Stimulated activated naive CD8-positive, alpha-beta T cell treated with anti-CD3 and anti-CD28 coated beads, Interleukin-15, Interleukin-2, amounts not matched to agents 100 ng/mL and 50 ng/mL, for 24 hours (primary cell): ENCODE results near the gene REXO4.
"Not testable (repeated sequence)": the region's sequence is repeated elsewhere in the genome, so short reads cannot be mapped to it uniquely, and the experiment has no call there.

Source experiments
- H3K27ac Mint-ChIP-seq: one replicate; pipeline ENCODE4 v1.8.0; 2021; ENCODE audit warnings: mild to moderate bottlenecking, mixed read lengths
- H3K27me3 Mint-ChIP-seq: one replicate; pipeline ENCODE4 v1.8.0; 2021; ENCODE audit warnings: mixed read lengths
- H3K36me3 Mint-ChIP-seq: one replicate; pipeline ENCODE4 v1.8.0; 2021; ENCODE audit warnings: low read depth, mixed read lengths
- H3K4me1 Mint-ChIP-seq: one replicate; pipeline ENCODE4 v1.8.0; 2021; ENCODE audit warnings: low read depth, mixed read lengths
- H3K4me3 Mint-ChIP-seq: one replicate; pipeline ENCODE4 v1.8.0; 2021; ENCODE audit warnings: mild to moderate bottlenecking, mixed read lengths
- H3K9me3 Mint-ChIP-seq: one replicate; pipeline ENCODE4 v1.8.0; 2021; ENCODE audit warnings: mixed read lengths

REXO4 gene

DNA sequence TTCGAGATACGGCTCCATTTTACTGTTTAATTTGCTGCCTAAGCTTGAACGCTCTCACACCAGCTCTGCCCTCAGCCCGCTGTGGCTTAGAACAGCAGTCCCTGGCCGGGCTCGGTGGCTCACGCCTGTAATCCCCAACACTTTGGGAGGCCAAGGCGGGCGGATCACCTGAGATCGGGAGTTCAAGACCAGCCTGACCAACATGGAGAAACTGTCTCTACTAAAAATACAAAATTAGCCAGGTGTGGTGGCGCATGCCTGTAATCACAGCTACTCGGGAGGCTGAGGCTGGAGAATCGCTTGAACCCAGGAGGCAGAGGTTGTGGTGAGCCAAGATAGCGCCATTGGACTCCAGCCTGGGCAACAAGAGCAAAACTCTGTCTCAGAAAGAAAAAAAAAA lies 40.5 kb downstream of the REXO4 start:
- H3K27ac Mint-ChIP-seq: not testable (repeated sequence)

GRCh38 chr9:133375724-133376654 lies 41.8 kb downstream of the REXO4 start, which contains the start of the genes STKLD1 and SURF4:
Gene STKLD1, plus strand, starts transcription at chr9:133376366. Its CDS starts 108 bp downstream, at chr9:133376474.
Gene SURF4, minus strand, starts transcription at chr9:133376060. Its CDS starts 91 bp downstream, at chr9:133375969.
- no peaks in the 10 kb centered on the region for H3K27me3 Mint-ChIP-seq
- peak within 1 kb of the TSS; percentile 99 for H3K4me3 Mint-ChIP-seq
- H3K36me3 Mint-ChIP-seq: peaks cover 37% of the 10 kb centered on the region
- H3K4me1 Mint-ChIP-seq: peaks cover 38% of the 10 kb centered on the region
- peak within 1 kb of the TSS; percentile 96 for H3K27ac Mint-ChIP-seq
- no peaks in the 10 kb centered on the region for H3K9me3 Mint-ChIP-seq

More for the DNA sequence above, 40.5 kb downstream of the REXO4 start:
- H3K4me3 Mint-ChIP-seq: peak overlapping the region; percentile 54
- H3K27me3 Mint-ChIP-seq, H3K9me3 Mint-ChIP-seq: not testable (repeated sequence)
- peaks cover 25% of the 10 kb centered on the region for H3K36me3 Mint-ChIP-seq
- peaks cover 25% of the 10 kb centered on the region for H3K4me1 Mint-ChIP-seq

DNA sequence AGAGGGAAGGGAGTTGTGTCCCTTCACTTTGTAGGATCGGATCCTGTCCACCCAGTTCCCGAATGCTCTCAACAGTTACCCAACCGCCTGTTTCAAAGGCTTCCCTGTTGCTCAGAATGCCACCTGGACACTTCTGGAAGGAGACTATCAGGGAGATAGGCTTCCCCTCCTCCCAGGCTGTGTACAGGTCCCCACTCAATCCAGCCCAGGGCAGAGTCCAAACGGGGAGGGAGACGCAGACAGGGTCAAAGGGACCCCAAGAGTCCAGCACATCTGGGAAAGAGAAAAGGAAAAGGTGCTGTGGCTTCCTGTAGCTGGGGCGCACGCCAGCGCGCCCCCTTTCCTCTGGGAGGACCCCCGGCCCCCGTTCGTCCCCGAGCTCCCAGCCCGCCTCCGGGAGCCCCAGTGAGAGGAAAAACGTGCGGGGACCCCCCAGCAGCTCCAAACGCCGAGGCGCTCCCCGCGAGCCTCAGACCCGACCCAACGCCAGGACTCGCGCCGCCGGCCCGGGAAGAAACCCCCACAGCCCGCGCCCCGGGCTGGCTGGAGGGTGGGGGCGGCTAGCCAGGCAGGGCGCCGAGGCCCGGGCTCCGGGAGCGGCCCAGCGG lies 42.6 kb downstream of the REXO4 start:
- Mint-ChIP-seq H3K9me3 (no peaks in the 10 kb centered on the region), H3K27ac (peak overlapping the region; percentile 96), H3K4me1 (peaks cover 46% of the 10 kb centered on the region), H3K4me3 (peak overlapping the region; percentile 99), H3K27me3 (no peaks in the 10 kb centered on the region), H3K36me3 (peaks cover 45% of the 10 kb centered on the region)

GRCh38 chr9:133374612-133375115 lies 43.1 kb downstream of the REXO4 start:
- peaks cover 51% of the 10 kb centered on the region for H3K4me1 Mint-ChIP-seq
- peak overlapping the region; percentile 96 for H3K27ac Mint-ChIP-seq
- H3K9me3 Mint-ChIP-seq: no peaks in the 10 kb centered on the region
- H3K36me3 Mint-ChIP-seq: peaks cover 50% of the 10 kb centered on the region
- H3K4me3 Mint-ChIP-seq: peak overlapping the region; percentile 99
- H3K27me3 Mint-ChIP-seq: no peaks in the 10 kb centered on the region

DNA sequence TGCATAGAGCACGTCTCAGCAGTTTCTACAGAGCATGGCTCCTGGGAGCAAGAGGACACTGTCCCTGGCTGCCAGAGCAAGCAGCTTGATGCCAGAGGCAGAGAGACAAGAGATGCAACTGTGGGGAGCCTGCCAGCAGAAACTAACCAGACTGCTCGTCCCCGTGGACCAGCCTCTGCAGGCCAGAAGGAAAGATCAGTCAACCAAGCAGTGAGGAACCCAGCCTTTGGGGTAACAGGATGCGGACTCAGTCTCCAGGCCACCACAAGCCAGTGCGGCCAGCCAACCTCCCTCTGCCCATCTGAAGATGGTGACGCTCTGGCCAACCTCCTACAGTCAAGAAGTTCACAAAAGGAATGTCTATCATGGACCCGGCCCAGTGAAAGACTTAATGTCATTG lies 45.7 kb downstream of the REXO4 start:
- Mint-ChIP-seq H3K36me3 (peaks cover 66% of the 10 kb centered on the region), H3K4me1 (peaks cover 68% of the 10 kb centered on the region), H3K9me3 (no peaks in the 10 kb centered on the region), H3K4me3 (peak overlapping the region; percentile 99), H3K27me3 (no peaks in the 10 kb centered on the region), H3K27ac (peak overlapping the region; percentile 96)

DNA sequence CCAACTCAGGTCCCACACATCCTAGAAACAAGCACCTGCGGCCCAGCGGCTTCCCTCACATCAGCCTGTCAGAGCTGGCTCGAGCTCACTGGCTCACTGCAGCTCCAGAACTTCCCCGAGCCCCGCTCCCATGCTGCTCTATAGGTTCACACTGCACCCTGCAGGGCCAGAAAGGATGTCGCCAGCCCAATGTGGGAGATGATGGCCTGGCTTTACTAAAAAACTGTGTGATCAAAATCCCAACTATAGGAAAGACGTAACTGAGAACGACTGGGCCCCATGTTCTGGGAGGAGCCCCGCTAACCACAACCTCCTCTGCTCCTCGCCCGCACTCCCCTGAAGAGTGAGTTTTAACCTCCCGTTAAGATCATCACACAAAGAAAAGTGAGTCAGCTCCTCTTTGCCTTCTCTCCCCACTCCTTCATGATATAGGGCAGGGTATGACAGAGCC lies 46.5 kb downstream of the REXO4 start:
- H3K9me3 Mint-ChIP-seq: no peaks in the 10 kb centered on the region
- peak overlapping the region; percentile 99 for H3K4me3 Mint-ChIP-seq
- H3K36me3 Mint-ChIP-seq: peaks cover 75% of the 10 kb centered on the region

DNA sequence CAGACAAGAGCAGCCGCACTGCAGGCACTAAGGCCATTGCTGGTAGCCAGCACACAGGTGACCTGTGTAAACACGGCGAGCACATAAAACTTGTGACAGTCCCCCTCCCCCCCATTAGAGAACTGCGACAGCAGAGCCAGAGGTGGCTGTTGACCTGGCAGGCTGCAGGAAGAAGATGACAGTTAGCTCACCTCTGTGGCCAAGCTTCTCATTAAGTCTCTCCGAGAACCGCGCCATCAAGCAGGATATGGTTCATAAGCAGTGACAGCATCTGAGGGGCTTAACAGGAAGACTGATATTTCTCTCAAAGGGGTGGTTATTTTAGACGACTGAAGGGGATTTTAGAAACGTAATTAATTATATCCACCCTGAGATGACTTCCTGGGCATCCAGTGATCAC lies 47.1 kb downstream of the REXO4 start:
- Mint-ChIP-seq H3K27ac (peak overlapping the region; percentile 96), H3K4me1 (peaks cover 68% of the 10 kb centered on the region), H3K27me3 (no peaks in the 10 kb centered on the region), H3K36me3 (peaks cover 81% of the 10 kb centered on the region), H3K9me3 (no peaks in the 10 kb centered on the region), H3K4me3 (peak overlapping the region; percentile 99)

More for the DNA sequence above, 46.5 kb downstream of the REXO4 start:
- Mint-ChIP-seq H3K27me3 (no peaks in the 10 kb centered on the region), H3K4me1 (peaks cover 68% of the 10 kb centered on the region), H3K27ac (peak overlapping the region; percentile 96)

DNA sequence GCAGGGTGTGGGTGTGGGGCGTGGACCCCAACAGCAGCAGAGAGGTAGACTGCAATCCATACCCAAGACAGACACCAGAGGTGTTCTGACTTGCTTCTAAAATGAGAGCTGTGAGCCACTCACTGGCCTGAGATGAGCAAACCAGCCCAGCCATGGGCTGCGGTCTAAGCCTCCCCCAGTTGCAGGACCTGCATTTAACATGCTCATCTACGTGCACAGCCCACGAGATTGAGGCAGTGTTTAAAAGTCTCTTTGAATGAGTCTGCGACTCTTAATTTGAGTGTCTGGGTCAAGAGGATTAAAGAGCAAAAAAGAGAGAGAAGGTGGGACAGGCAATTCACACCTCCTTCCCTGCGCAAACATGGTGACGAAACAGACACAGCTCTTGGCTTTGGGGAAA lies 47.9 kb downstream of the REXO4 start:
- Mint-ChIP-seq H3K9me3 (no peaks in the 10 kb centered on the region), H3K4me3 (peak overlapping the region; percentile 99), H3K36me3 (peaks cover 86% of the 10 kb centered on the region), H3K27me3 (no peaks in the 10 kb centered on the region), H3K27ac (peak overlapping the region; percentile 96), H3K4me1 (peaks cover 66% of the 10 kb centered on the region)

GRCh38 chr9:133369422-133369821 lies 48.4 kb downstream of the REXO4 start:
- Mint-ChIP-seq H3K27me3 (no peaks in the 10 kb centered on the region), H3K9me3 (no peaks in the 10 kb centered on the region), H3K4me1 (peaks cover 61% of the 10 kb centered on the region), H3K36me3 (peaks cover 82% of the 10 kb centered on the region), H3K27ac (peak overlapping the region; percentile 96), H3K4me3 (peak overlapping the region; percentile 99)

- H3K9me3 Mint-ChIP-seq: no peaks in the 10 kb centered on the region
- H3K4me1 Mint-ChIP-seq: peaks cover 53% of the 10 kb centered on the region
- H3K4me3 Mint-ChIP-seq: peak overlapping the region; percentile 55
- peak overlapping the region; percentile 96 for H3K27ac Mint-ChIP-seq
- peaks cover 84% of the 10 kb centered on the region for H3K36me3 Mint-ChIP-seq
- H3K27me3 Mint-ChIP-seq: no peaks in the 10 kb centered on the region
Observed at GRCh38 chr9:133368249-133368881, 49.4 kb downstream of the REXO4 start.

- no peak overlapping the region for H3K27ac Mint-ChIP-seq
- H3K4me3 Mint-ChIP-seq: peak overlapping the region; percentile 55
Observed at GRCh38 chr9:133367778-133368177, 50.0 kb downstream of the REXO4 start.

GRCh38 chr9:133367221-133367620 lies 50.6 kb downstream of the REXO4 start:
- H3K9me3 Mint-ChIP-seq: no peaks in the 10 kb centered on the region
- H3K36me3 Mint-ChIP-seq: peaks cover 84% of the 10 kb centered on the region
- peaks cover 42% of the 10 kb centered on the region for H3K4me1 Mint-ChIP-seq
- H3K4me3 Mint-ChIP-seq: no peak overlapping the region
- H3K27me3 Mint-ChIP-seq: no peaks in the 10 kb centered on the region
- H3K27ac Mint-ChIP-seq: no peak overlapping the region

More at GRCh38 chr9:133367778-133368177, 50.0 kb downstream of the REXO4 start:
- peaks cover 48% of the 10 kb centered on the region for H3K4me1 Mint-ChIP-seq
- no peaks in the 10 kb centered on the region for H3K9me3 Mint-ChIP-seq
- no peaks in the 10 kb centered on the region for H3K27me3 Mint-ChIP-seq
- peaks cover 85% of the 10 kb centered on the region for H3K36me3 Mint-ChIP-seq

DNA sequence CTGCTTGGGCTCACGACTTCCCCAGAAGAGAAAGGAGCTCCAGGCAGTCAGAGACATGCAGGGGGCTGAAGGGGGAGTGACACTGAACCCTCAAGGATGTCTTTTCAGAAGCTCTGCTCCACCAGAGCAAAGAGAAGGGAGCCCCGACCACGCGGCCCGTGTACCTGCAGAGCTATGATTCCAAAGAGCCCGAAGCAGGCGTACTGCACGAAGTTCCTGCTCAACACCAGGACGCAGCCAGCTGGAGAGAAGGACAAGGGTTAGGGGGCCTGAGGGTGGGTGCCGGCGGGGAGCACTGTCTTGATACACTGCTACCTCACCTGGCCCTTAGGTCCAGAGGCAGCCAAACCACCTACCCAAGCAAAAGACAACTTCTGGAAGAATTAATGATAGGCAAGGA lies 51.4 kb downstream of the REXO4 start:
- H3K27me3 Mint-ChIP-seq: no peaks in the 10 kb centered on the region
- peaks cover 85% of the 10 kb centered on the region for H3K36me3 Mint-ChIP-seq
- H3K27ac Mint-ChIP-seq: no peak overlapping the region
- H3K9me3 Mint-ChIP-seq: no peaks in the 10 kb centered on the region
- peaks cover 38% of the 10 kb centered on the region for H3K4me1 Mint-ChIP-seq
- no peak overlapping the region for H3K4me3 Mint-ChIP-seq

DNA sequence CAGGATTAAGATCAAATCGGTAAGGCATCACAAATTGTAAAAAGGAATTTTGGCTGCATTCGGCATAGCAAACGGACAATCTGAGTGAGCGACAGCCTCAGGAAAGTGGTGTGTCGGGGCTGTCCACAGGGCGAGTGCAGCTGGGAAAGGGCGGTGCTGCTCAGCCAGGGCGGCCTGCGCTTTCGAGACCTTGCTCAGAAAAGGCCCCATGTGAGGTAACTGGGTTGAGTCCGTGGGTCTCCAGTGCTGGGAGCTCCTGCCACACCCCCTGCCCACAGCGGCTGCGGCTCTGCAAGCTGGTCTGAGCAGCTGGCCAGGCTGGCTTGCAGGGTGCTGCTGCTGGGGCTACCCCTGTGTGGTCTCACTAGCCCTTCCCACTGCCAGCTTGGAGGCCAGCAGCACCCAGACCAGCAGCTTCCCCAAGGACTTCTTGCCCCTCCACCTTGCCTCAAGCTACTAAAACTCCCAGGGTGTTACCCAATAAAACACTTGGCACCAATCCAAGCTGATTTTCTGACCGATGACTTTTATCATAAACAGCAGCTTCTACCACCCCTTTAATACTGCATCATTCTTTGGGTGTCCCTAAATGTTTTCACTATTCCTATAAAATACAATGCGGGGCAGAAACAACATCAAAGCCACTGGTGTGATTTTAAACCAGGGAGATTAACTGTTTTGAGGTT lies 55.3 kb downstream of the REXO4 start:
- Mint-ChIP-seq H3K27ac (peak overlapping the region; percentile 81), H3K9me3 (no peaks in the 10 kb centered on the region), H3K36me3 (peaks cover 69% of the 10 kb centered on the region), H3K27me3 (no peaks in the 10 kb centered on the region), H3K4me1 (peaks cover 39% of the 10 kb centered on the region), H3K4me3 (no peak overlapping the region)
